GM23338 (cell line): Measurements from ENCODE around the gene KHDC3L. TPM values are rescaled to one million over a fixed set of nuclear protein-coding genes. Genes with fewer than 3 reads are reported as not detected.

Experiments used
- ATAC-seq: fragments of 200-7000 bp; cut with Tn5 transposase; 3 replicates; pipeline ENCODE4 v1.9.1; 2020
- DNase-seq: peaks from one replicate; pipeline ENCODE4 v3.0.0-alpha.2; 2015; ENCODE audit warnings: low spot score
- H2AFZ ChIP-seq: fragments of 200-600 bp; sonication (generic); 2 replicates; pipeline ENCODE4 v1.8.0; 2016; ENCODE audit warnings: antibody characterized with exemption, mild to moderate bottlenecking, moderate library complexity
- H3F3A ChIP-seq: fragments of 200-600 bp; sonication (generic); replicated peaks from 2 replicates; pipeline ENCODE4 v1.8.0; 2017; ENCODE audit warnings: antibody characterized with exemption, mixed run types, low read depth
- H3K27ac ChIP-seq: fragments of 200-600 bp; sonication (generic); 2 replicates; pipeline ENCODE4 v1.6.1; 2016; ENCODE audit warnings: low read depth
- H3K27me3 ChIP-seq: fragments of 200-600 bp; sonication (generic); 2 replicates; pipeline ENCODE4 v1.8.0; 2016; ENCODE audit warnings: mild to moderate bottlenecking, mixed run types, moderate library complexity; ENCODE audit not compliant: insufficient read depth
- H3K36me3 ChIP-seq: fragments of 200-600 bp; sonication (generic); 2 replicates; pipeline ENCODE4 v1.8.0; 2016; ENCODE audit warnings: mild to moderate bottlenecking; ENCODE audit not compliant: insufficient read depth
- H3K4me1 ChIP-seq: fragments of 200-600 bp; sonication (generic); 2 replicates; pipeline ENCODE4 v1.8.0; 2016; ENCODE audit warnings: mild to moderate bottlenecking, moderate library complexity; ENCODE audit not compliant: insufficient read depth
- H3K4me2 ChIP-seq: fragments of 200-600 bp; sonication (generic); 2 replicates; pipeline ENCODE4 v1.7.1; 2017; ENCODE audit warnings: mixed run types
- H3K4me3 ChIP-seq: fragments of 200-600 bp; sonication (generic); 2 replicates; pipeline ENCODE4 v1.6.1; 2016; ENCODE audit warnings: mixed run types
- H3K79me2 ChIP-seq: fragments of 200-600 bp; sonication (generic); replicated peaks from 2 replicates; pipeline ENCODE4 v1.8.0; 2017; ENCODE audit warnings: mild to moderate bottlenecking; ENCODE audit not compliant: insufficient read depth
- H3K9me2 ChIP-seq: fragments of 200-600 bp; sonication (generic); 2 replicates; pipeline ENCODE4 v1.8.0; 2017; ENCODE audit not compliant: insufficient read depth
- H4K20me1 ChIP-seq: fragments of 200-600 bp; sonication (generic); replicated peaks from 2 replicates; pipeline ENCODE4 v1.8.0; 2017; ENCODE audit warnings: mild to moderate bottlenecking; ENCODE audit not compliant: insufficient read depth
- H3K27ac Mint-ChIP-seq: 2 replicates; pipeline ENCODE4 v1.8.0; 2020; ENCODE audit warnings: inconsistent platforms, mild to moderate bottlenecking, moderate library complexity, mixed read lengths
- H3K27me3 Mint-ChIP-seq: 3 replicates; pipeline ENCODE4 v1.8.0; 2022; ENCODE audit warnings: low read depth, mild to moderate bottlenecking, moderate library complexity, mixed read lengths, inconsistent platforms; ENCODE audit not compliant: insufficient read depth, poor library complexity
- H3K36me3 Mint-ChIP-seq: 3 replicates; pipeline ENCODE4 v1.8.0; 2021; ENCODE audit warnings: low read depth, mild to moderate bottlenecking, inconsistent platforms, moderate library complexity, mixed read lengths
- H3K4me1 Mint-ChIP-seq: 3 replicates; pipeline ENCODE4 v1.8.0; 2020; ENCODE audit warnings: mild to moderate bottlenecking, inconsistent platforms, mixed read lengths
- H3K4me3 Mint-ChIP-seq: 3 replicates; pipeline ENCODE4 v1.8.0; 2021; ENCODE audit warnings: moderate library complexity, mild to moderate bottlenecking, inconsistent platforms, mixed read lengths
- H3K9me3 Mint-ChIP-seq: 3 replicates; pipeline ENCODE4 v1.8.0; 2020; ENCODE audit warnings: moderate library complexity, mild to moderate bottlenecking, inconsistent platforms, mixed read lengths
- ETS1 ChIP-seq: IDR thresholded peaks from 2 replicates; pipeline ENCODE4 v1.6.1; 2016; ENCODE audit warnings: antibody characterized with exemption
- EZH2 ChIP-seq: fragments of 200-600 bp; sonication (generic); IDR thresholded peaks from one replicate; pipeline ENCODE4 v1.8.0; 2017; ENCODE audit warnings: antibody characterized with exemption, mild to moderate bottlenecking, low read depth; ENCODE audit not compliant: unreplicated experiment
- NANOG ChIP-seq: IDR thresholded peaks from 2 replicates; pipeline ENCODE4 v1.6.1; 2016; ENCODE audit warnings: antibody characterized with exemption, borderline replicate concordance
- POLR2AphosphoS5 ChIP-seq: IDR thresholded peaks from 2 replicates; pipeline ENCODE4 v1.6.1; 2016; ENCODE audit warnings: antibody characterized with exemption, low read depth
- REST ChIP-seq: IDR thresholded peaks from one replicate; pipeline ENCODE4 v1.6.1; 2018; ENCODE audit warnings: antibody characterized with exemption; ENCODE audit not compliant: unreplicated experiment
- ZNF114 ChIP-seq: fragments of 250-450 bp; sonication (Bioruptor Pico); IDR thresholded peaks from 2 replicates; pipeline ENCODE4 v1.5.0; 2020; ENCODE audit warnings: mild to moderate bottlenecking, moderate library complexity
- ZNF331 ChIP-seq: fragments of 250-450 bp; sonication (Bioruptor Pico); IDR thresholded peaks from 2 replicates; pipeline ENCODE4 v1.5.0; 2020; ENCODE audit warnings: low read depth, mild to moderate bottlenecking, moderate library complexity
- ZNF462 ChIP-seq: fragments of 250-450 bp; sonication (Bioruptor Pico); IDR thresholded peaks from 2 replicates; pipeline ENCODE4 v1.5.0; 2020; ENCODE audit warnings: mild to moderate bottlenecking, moderate library complexity
- polyA plus RNA-seq: library from polyadenylated mRNA; unstranded; fragments of >200 nt; fragmentation: Nextera tagmentation; extraction: Ambion mirVana; gene quantifications from 2 replicates; pipeline ENCODE4 v1.2.1, GENCODE V29; 2016
- total RNA-seq: library from RNA; depleted of rRNA; stranded (reverse); fragments of >200 nt; shearing (Covaris generic); gene quantifications from 2 replicates; pipeline ENCODE4 v1.2.3, GENCODE V29; 2014

Gene KHDC3L
- total and polyA plus RNA-seq, 2 experiments from 2014 or later, result not detected

GRCh38 chr6:73400656-73401055 lies 38.2 kb downstream of the KHDC3L start (continued):
- TF ChIP-seq ZNF462 (CRISPR knock-in tag) (no peak), POLR2AphosphoS5 (no peak)

GRCh38 chr6:73409395-73409794 lies 46.9 kb downstream of the KHDC3L start:
- Histone ChIP-seq H3K27me3 (no peaks in the 10 kb centered on the region), H2AFZ (no peak overlapping the region), H3K79me2 (no peaks in the 10 kb centered on the region), H3K4me3 (no peak overlapping the region), H3F3A (no peaks in the 10 kb centered on the region), H3K9me2 (no peaks in the 10 kb centered on the region), H3K36me3 (no peaks in the 10 kb centered on the region), H3K4me1 (no peaks in the 10 kb centered on the region), H4K20me1 (no peaks in the 10 kb centered on the region), H3K27ac (no peak overlapping the region), H3K4me2 (no peak overlapping the region)
- no peak for ATAC-seq
- Mint-ChIP-seq H3K36me3 (no peaks in the 10 kb centered on the region), H3K4me3 (no peak overlapping the region), H3K4me1 (no peaks in the 10 kb centered on the region), H3K27ac (no peak overlapping the region), H3K9me3 (no peaks in the 10 kb centered on the region), H3K27me3 (no peaks in the 10 kb centered on the region)
- TF ChIP-seq REST, result no peak
- TF ChIP-seq ZNF331 (CRISPR knock-in tag), result no peak
- TF ChIP-seq POLR2AphosphoS5, result no peak
- no peak for TF ChIP-seq NANOG
- TF ChIP-seq ZNF114 (CRISPR knock-in tag), result no peak
- no peak for TF ChIP-seq ETS1
- TF ChIP-seq EZH2, result no peak
- DNase-seq, result no peak
